Pancreas (tissue), 10 donors: ENCODE measurements around the gene DENR. TPM values are rescaled to one million over a fixed set of nuclear protein-coding genes. Genes with fewer than 3 reads are reported as not detected.

ENCODE experiments used
- ATAC-seq, 4 donors: fragments of 200-7000 bp; cut with Tn5 transposase; one replicate each; pipeline versions ENCODE4 v1.8.0 to v1.9.1; 2020; ENCODE audit warnings: mild to moderate bottlenecking in 4 of 4, moderate library complexity in 4 of 4
- DNase-seq, 6 donors: peaks; one replicate each; pipeline ENCODE4 v3.0.0-alpha.2; 2020
- FAIRE-seq: peaks from 2 replicates; lab custom pipeline; 2012; peaks lifted over from hg19 to GRCh38; lab: Jason Lieb, UNC
- H3K27ac ChIP-seq, 4 donors: fragments of 200-600 bp; sonication (generic); 1 replicate in 3 of 4; 2 replicates in 1 of 4; pipeline versions ENCODE4 v1.5.0 to v1.8.0; 2020
- H3K27me3 ChIP-seq, 4 donors: fragments of 200-600 bp; one replicate each; pipeline ENCODE4 v1.8.0; 2021
- H3K36me3 ChIP-seq, 3 donors: fragments of 200-600 bp; sonication (generic) in 1 of 3; one replicate each; pipeline versions ENCODE4 v1.5.0 to v1.8.0; 2020 to 2021
- H3K4me1 ChIP-seq, 3 donors: fragments of 200-600 bp; one replicate each; pipeline ENCODE4 v1.8.0; 2021
- H3K4me3 ChIP-seq, 4 donors: fragments of 200-600 bp; sonication (generic) in 2 of 4; one replicate each; pipeline versions ENCODE4 v1.5.0 to v1.8.0; 2020 to 2021
- H3K9me3 ChIP-seq, 4 donors: fragments of 200-600 bp; one replicate each; pipeline ENCODE4 v1.8.0; 2021
- CTCF ChIP-seq, 4 donors: fragments of 200-600 bp; sonication (generic) in 3 of 4; IDR thresholded peaks; one replicate each; pipeline versions ENCODE4 v1.5.0 to v1.8.0; 2021; ENCODE audit warnings: antibody characterized with exemption in 4 of 4
- WGBS, 2 donors: extraction: QIAGEN DNeasy Blood & Tissue Kit; methylation state at CpG; one replicate each; pipeline ENCODE4 v1.1.7; 2013; 5-methylcytosine and 5-hydroxymethylcytosine counted together
- intact Hi-C, 3 donors: fragments of 100-400 bp; cut with DNase I; formaldehyde crosslinking; loops; one replicate each; pipeline versions ENCODE4 v1.11.1 to v1.14.2; 2022
- polyA plus RNA-seq, 2 donors: library from polyadenylated mRNA; stranded (reverse); fragments of 200-250 nt; gene quantifications; one replicate each; pipeline ENCODE4 v1.2.3, GENCODE V29; 2013
- total RNA-seq, 6 donors: library from RNA; stranded (reverse); fragmentation: NEBNext Ultra II Directional in 4 of 6; extraction: Animal tissue kit (Norgen Biotek cat#: 25700) in 4 of 6; gene quantifications; one replicate each; pipeline versions ENCODE4 v1.2.1 to v1.2.4, GENCODE V29; 2021 to 2023
- donor health status: healthy with polysubstance abuse.
- donor health status: DM: no; HTN: no; CAD: no; lungs with moderate emphysema.
- donor health status: DM: no; HTN: no; CAD: no.
- donor health status: control.
- donor health status: control.
- donor health status: Bipolar disorder and iron deficiency.
- donor health status: DM: yes; HTN: yes; CAD: no.
- donor health status: DM: no; HTN: no; CAD: no.
- donor health status: DM: no; HTN: no; CAD: no.
- donor health status: DM: yes; HTN: yes; CAD: no.

The DENR gene
- total and polyA plus RNA-seq, 8 donors: 12.2 to 20.9 (median 16.0) TPM

DNA sequence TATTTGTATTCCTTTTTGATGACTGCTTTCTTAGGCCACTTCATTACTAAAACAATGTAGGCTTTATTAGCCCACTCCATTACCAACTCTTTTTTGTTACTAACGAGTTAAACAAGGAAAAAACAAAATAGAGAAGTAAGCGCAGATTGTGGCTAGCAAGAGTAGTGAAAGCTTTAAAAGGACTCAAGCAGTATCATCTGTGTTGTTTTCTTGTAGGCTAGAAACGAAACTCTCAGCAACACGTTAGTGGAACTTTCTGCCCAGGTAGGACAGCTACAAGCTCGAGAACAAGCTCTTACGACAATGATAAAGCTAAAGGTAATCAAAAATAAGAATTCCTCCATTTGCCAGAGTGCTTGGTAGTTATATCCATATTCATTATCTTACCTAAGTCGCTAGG, 32.9 kb downstream of the DENR start:
- intact Hi-C loops: loop anchor here in 1 of 3 donors (10.0 kb wide), 1 partner anchor 169 kb away; no protein-coding TSS in a partner anchor
- H3K9me3 ChIP-seq: no peaks in the 10 kb centered on the region
- H3K27me3 ChIP-seq: no peaks in the 10 kb centered on the region
- no peak overlapping the region for H3K4me3 ChIP-seq
- 82 to 87% methylated on average over 7 of the region's 7 CpGs for WGBS, 2 donors
- no peak for ATAC-seq
- FAIRE-seq: no peak
- no peak overlapping the region for H3K27ac ChIP-seq
- H3K4me1 ChIP-seq: no peaks in the 10 kb centered on the region
- no peak for DNase-seq
- TF ChIP-seq CTCF (IDR thresholded peaks at IDR 0.05): no peak
- no peaks in the 10 kb centered on the region for H3K36me3 ChIP-seq

DNA sequence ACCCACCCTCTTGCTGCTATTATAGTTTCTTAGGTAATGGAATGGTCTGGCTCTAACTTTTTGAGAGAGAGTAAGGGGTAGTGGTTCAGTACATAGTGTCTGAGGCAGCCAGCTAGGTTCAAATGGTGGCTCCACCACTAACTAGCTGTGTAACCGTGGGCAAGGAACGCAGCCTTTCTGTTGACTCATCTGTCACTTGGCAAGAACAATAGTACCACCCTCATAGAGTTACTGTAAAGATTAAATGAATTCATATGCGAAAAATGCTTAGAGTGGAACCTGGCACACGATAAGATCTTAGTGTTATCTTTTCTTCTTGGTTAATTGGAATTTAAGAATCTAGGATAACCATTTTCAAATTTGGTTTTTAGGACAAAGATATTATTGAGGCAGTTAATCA, 35.8 kb downstream of the DENR start:
- ATAC-seq (no peak), FAIRE-seq (no peak), DNase-seq (no peak)
- 68 to 69% methylated on average over 4 of the region's 4 CpGs for WGBS, 2 donors
- Histone ChIP-seq H3K27me3 (no peaks in the 10 kb centered on the region), H3K4me1 (no peaks in the 10 kb centered on the region), H3K36me3 (no peaks in the 10 kb centered on the region), H3K4me3 (no peak overlapping the region), H3K9me3 (no peaks in the 10 kb centered on the region), H3K27ac (no peak overlapping the region)
- intact Hi-C loops: loop anchor here in 1 of 3 donors (10.0 kb wide), 1 partner anchor 166 kb away; no protein-coding TSS in a partner anchor
- no peak for TF ChIP-seq CTCF (IDR thresholded peaks at IDR 0.05)

GRCh38 chr12:122789637-122790036, 37.0 kb downstream of the DENR start:
- Histone ChIP-seq H3K9me3 (no peaks in the 10 kb centered on the region), H3K4me1 (no peaks in the 10 kb centered on the region), H3K4me3 (no peak overlapping the region), H3K27me3 (no peaks in the 10 kb centered on the region), H3K27ac (no peak overlapping the region), H3K36me3 (no peaks in the 10 kb centered on the region)
- FAIRE-seq (no peak), DNase-seq (no peak), ATAC-seq (no peak)
- no peak for TF ChIP-seq CTCF (IDR thresholded peaks at IDR 0.05)
- intact Hi-C loops: loop anchor here in 2 of 3 donors (10.0 kb wide), 2 partner anchors 55 to 165 kb away; no protein-coding TSS in a partner anchor
- 75 to 80% methylated on average over 5 of the region's 5 CpGs for WGBS, 2 donors

- Histone ChIP-seq H3K4me1 (no peaks in the 10 kb centered on the region), H3K27ac (no peak overlapping the region), H3K36me3 (no peaks in the 10 kb centered on the region), H3K9me3 (no peaks in the 10 kb centered on the region), H3K27me3 (no peaks in the 10 kb centered on the region), H3K4me3 (no peak overlapping the region)
- no peak for FAIRE-seq
- ATAC-seq: no peak
- WGBS, 2 donors: 86 to 88% methylated on average over 5 of the region's 5 CpGs
- intact Hi-C loops: loop anchor here in 2 of 3 donors (10.0 kb wide), 2 partner anchors 54 to 164 kb away; no protein-coding TSS in a partner anchor
- DNase-seq: no peak
- no peak for TF ChIP-seq CTCF (IDR thresholded peaks at IDR 0.05)
These were observed 37.9 kb downstream of the DENR start for GRCh38 chr12:122790393-122791075.

DNA sequence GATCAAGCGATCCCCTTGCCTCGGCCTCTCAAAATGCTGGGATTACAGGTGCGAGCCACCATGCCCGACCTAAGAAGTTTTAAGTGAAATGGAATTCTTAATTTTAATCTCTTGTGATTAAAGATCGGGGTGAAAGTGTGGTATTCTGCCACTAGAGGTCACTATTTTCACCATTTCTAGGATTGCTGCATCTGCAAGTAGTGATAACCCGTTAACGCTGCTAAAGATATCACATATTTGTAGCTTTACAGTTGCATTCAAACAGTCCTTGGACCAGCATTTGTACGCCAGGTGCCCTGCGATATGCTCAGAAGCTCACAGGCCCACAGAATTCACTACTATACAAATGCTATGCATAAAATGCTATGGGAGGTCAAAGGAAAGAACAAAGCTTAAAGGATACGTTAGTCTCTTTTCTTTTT, 41.1 kb downstream of the DENR start:
- ATAC-seq: peak; percentile 78 to 86 (median 83)
- intact Hi-C loops: loop anchor here in 2 of 3 donors (10.0 kb wide), 2 partner anchors 51 to 161 kb away; no protein-coding TSS in a partner anchor
- H3K9me3 ChIP-seq: no peaks in the 10 kb centered on the region
- no peak overlapping the region for H3K27ac ChIP-seq
- no peaks in the 10 kb centered on the region for H3K4me1 ChIP-seq
- H3K4me3 ChIP-seq: no peak overlapping the region
- peak in 1 of 6 donors; percentile 25 for DNase-seq
- H3K27me3 ChIP-seq: no peaks in the 10 kb centered on the region
- WGBS, 2 donors: 7 to 8% methylated on average over 10 of the region's 10 CpGs
- peak; percentile 35 to 70 (median 64) for TF ChIP-seq CTCF (IDR thresholded peaks at IDR 0.05)
- FAIRE-seq: no peak
- H3K36me3 ChIP-seq: no peaks in the 10 kb centered on the region
